GM12801 (cell line): Measurements from ENCODE around the gene MS4A10.

Experiments used
- TF ChIP-seq, protein P1 (sequence below): IDR thresholded peaks from one replicate; pipeline ENCODE4 v1.5.1; 2011; ENCODE audit warnings: control low read depth; ENCODE audit not compliant: insufficient read length; ENCODE audit errors: extremely low read depth

The MS4A10 gene

DNA sequence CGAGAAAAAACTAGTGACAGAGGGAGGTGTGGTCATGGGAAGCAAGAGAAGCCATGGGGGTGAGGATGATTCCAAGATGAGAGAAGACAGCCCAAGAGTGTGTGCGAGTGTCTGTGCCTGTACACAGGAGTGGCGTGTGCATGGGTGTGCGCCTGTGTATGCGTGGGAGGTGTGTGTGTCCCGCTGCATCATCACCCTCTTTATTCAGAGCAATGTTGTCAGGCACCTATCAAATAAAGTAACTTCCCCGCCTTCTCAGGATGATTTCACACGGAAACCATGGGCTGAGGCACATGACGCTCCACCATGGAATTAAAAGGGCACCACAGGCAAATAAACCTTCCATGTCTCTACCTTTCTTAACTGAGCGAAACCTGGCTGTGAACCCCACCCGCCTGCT, 24.6 kb downstream of the MS4A10 start:
- TF ChIP-seq, protein P1, sequence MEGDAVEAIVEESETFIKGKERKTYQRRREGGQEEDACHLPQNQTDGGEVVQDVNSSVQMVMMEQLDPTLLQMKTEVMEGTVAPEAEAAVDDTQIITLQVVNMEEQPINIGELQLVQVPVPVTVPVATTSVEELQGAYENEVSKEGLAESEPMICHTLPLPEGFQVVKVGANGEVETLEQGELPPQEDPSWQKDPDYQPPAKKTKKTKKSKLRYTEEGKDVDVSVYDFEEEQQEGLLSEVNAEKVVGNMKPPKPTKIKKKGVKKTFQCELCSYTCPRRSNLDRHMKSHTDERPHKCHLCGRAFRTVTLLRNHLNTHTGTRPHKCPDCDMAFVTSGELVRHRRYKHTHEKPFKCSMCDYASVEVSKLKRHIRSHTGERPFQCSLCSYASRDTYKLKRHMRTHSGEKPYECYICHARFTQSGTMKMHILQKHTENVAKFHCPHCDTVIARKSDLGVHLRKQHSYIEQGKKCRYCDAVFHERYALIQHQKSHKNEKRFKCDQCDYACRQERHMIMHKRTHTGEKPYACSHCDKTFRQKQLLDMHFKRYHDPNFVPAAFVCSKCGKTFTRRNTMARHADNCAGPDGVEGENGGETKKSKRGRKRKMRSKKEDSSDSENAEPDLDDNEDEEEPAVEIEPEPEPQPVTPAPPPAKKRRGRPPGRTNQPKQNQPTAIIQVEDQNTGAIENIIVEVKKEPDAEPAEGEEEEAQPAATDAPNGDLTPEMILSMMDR: no peak

- TF ChIP-seq, protein P1: no peak
These were observed 25.0 kb downstream of the MS4A10 start for GRCh38 chr11:60810151-60810550.

GRCh38 chr11:60810569-60810968, 25.4 kb downstream of the MS4A10 start:
- TF ChIP-seq, protein P1: no peak

GRCh38 chr11:60813324-60813723, 28.2 kb downstream of the MS4A10 start:
- TF ChIP-seq, protein P1: no peak

- TF ChIP-seq, protein P1: no peak
These were observed 29.0 kb downstream of the MS4A10 start for GRCh38 chr11:60814112-60814511.

DNA sequence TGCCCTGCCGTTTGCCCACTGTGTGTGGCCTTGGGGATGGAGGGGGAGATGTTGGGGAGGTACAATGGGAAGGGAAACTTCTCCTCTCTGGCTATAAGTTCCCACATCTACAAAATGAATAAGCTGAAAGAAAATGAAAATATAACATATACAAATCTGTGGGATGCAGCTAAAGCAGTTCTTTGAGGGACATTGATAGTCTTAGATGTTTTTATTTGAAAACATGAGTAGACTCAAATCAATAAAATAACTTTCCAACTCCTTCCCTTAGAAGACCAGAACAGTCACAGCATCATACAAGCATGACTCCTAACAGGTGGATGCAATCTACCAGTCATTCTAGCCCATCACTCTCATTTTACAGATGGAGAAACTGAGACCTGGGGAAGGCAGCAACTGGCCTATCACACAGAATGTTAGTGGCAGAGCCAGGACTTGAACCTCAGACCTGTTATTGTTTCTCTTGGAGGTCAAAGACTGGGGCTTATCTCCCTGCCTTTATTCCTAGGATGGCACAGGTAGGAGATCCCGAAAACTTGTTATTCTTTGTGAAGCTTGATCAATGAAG, 31.5 kb downstream of the MS4A10 start:
- TF ChIP-seq, protein P1: no peak

GRCh38 chr11:60818057-60818456, 32.9 kb downstream of the MS4A10 start:
- TF ChIP-seq, protein P1: no peak
